ENCODE results near the gene PARP11. TPM values are rescaled to one million over a fixed set of nuclear protein-coding genes. Genes with fewer than 3 reads are reported as not detected.

The PARP11 gene
- total RNA-seq, 1 experiment from 2014 or later: 11.3 TPM

DNA sequence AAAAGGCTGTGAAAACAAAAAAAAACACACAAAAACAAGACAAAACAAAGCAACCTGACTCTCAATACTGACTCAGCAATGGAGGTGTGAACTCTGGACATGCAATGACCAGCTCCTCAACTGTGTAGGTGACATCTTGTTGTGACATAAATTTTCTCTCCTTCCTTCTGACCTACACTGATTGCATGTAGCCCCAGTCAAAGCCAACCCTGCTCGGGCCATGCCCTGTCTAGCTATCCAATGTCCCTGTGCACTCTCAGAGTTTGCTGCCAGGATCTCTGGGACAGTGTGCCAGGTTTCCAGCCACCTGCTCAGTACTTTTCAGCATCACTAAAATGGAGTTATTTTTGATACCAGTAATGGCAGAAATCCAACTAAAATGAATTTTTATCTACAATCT is 101.3 kb downstream of the PARP11 start:
- no peaks in the 10 kb centered on the region for H3K4me1 ChIP-seq (ENCODE audit: insufficient read depth, low read length)
- H2BK120ac ChIP-seq (ENCODE audit: low read depth, low read length, poor library complexity, severe bottlenecking): no peak overlapping the region
- H3K9me3 Mint-ChIP-seq: peaks cover 0 to 3% of the 10 kb centered on the region in 2 experiments; a peak in 3 of 5 replicates
- H2BK12ac ChIP-seq (ENCODE audit: insufficient read length, low read depth, low read length): no peak overlapping the region
- WGBS (ENCODE audit: extremely low coverage, insufficient read length, low lambda C conversion rate): no CpG with 5 or more reads among the region's 1 CpG
- H3K27ac ChIP-seq (ENCODE audit: insufficient read length, low read depth, low read length): no peak overlapping the region
- no peak overlapping the region for H3K56ac ChIP-seq (ENCODE audit: insufficient read length, low read depth, low read length)
- H3K27me3 ChIP-seq (ENCODE audit: insufficient read depth, low read length): no peaks in the 10 kb centered on the region
- H3K23me2 ChIP-seq (ENCODE audit: insufficient read length, low read depth, low read length, poor library complexity, severe bottlenecking): no peaks in the 10 kb centered on the region
- H4K20me1 ChIP-seq (ENCODE audit: control insufficient read depth, insufficient read depth, insufficient read length): no peaks in the 10 kb centered on the region
- H4K8ac ChIP-seq (replicated peaks; ENCODE audit: insufficient read length, low read depth, low read length): no peak overlapping the region
- no peaks in the 10 kb centered on the region; the same call in 1 of the 2 replicates for H3K27me3 Mint-ChIP-seq (ENCODE audit: low read depth)
- H2AFZ ChIP-seq (ENCODE audit: low read length): no peak overlapping the region
- no peaks in the 10 kb centered on the region for H3K79me1 ChIP-seq (ENCODE audit: insufficient read depth, low read depth, low read length, poor library complexity, severe bottlenecking)
- H3K4me1 Mint-ChIP-seq: no peaks in the 10 kb centered on the region; a peak in 1 of 4 replicates
- H2BK15ac ChIP-seq (ENCODE audit: low read depth, low read length): no peak overlapping the region
- no peak overlapping the region for H3K18ac ChIP-seq (ENCODE audit: insufficient read length, low read depth, low read length)
- H3K36me3 Mint-ChIP-seq (ENCODE audit: insufficient read depth in 1 of 3, low read depth in 3 of 3): peaks cover 0 to 4% (median 0%) of the 10 kb centered on the region in 3 experiments; a peak in 2 of 7 replicates
- H4K5ac ChIP-seq (ENCODE audit: insufficient read length, low read depth, low read length): no peak overlapping the region
- TF ChIP-seq, protein P1, sequence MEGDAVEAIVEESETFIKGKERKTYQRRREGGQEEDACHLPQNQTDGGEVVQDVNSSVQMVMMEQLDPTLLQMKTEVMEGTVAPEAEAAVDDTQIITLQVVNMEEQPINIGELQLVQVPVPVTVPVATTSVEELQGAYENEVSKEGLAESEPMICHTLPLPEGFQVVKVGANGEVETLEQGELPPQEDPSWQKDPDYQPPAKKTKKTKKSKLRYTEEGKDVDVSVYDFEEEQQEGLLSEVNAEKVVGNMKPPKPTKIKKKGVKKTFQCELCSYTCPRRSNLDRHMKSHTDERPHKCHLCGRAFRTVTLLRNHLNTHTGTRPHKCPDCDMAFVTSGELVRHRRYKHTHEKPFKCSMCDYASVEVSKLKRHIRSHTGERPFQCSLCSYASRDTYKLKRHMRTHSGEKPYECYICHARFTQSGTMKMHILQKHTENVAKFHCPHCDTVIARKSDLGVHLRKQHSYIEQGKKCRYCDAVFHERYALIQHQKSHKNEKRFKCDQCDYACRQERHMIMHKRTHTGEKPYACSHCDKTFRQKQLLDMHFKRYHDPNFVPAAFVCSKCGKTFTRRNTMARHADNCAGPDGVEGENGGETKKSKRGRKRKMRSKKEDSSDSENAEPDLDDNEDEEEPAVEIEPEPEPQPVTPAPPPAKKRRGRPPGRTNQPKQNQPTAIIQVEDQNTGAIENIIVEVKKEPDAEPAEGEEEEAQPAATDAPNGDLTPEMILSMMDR (conservative IDR thresholded peaks at IDR 0.05): no peak
- no peak overlapping the region for H3K4ac ChIP-seq (ENCODE audit: low read depth, low read length)
- no peak overlapping the region for H3K14ac ChIP-seq (ENCODE audit: insufficient read depth, low read length)
- H3K9me3 ChIP-seq (ENCODE audit: control insufficient read depth, low read depth, low read length): no peaks in the 10 kb centered on the region
- H3K27ac Mint-ChIP-seq: no peak overlapping the region
- H3K4me3 Mint-ChIP-seq: no peak overlapping the region
- H2BK5ac ChIP-seq (ENCODE audit: insufficient read length, low read length): no peak overlapping the region
- H2AK5ac ChIP-seq (ENCODE audit: insufficient read length, low read length): no peak overlapping the region
- no peak overlapping the region for H2BK20ac ChIP-seq (ENCODE audit: low read depth, low read length, poor library complexity, severe bottlenecking)
- no peak overlapping the region for H3K23ac ChIP-seq (ENCODE audit: insufficient read length, low read depth, low read length)
- H3K79me2 ChIP-seq (ENCODE audit: insufficient read depth, low read length): no peaks in the 10 kb centered on the region
- no peak for DNase-seq
- no peak overlapping the region for H3T11ph ChIP-seq (ENCODE audit: low read length)
- no peak overlapping the region for H4K91ac ChIP-seq (ENCODE audit: insufficient read length, low read depth, low read length)
- H3K9ac ChIP-seq (ENCODE audit: extremely low read depth, insufficient read length, low read length): no peak overlapping the region
- H3K4me2 ChIP-seq (ENCODE audit: insufficient read depth, insufficient read length, low read length): no peak overlapping the region

Measured in H9 (cell line).